VCaP (cell line): Measurements from ENCODE around the gene DCHS1.

ENCODE experiments used
- H3K27ac ChIP-seq: fragments of 450-650 bp; 2 replicates; pipeline ENCODE4 v1.5.1; 2017
- CTCF ChIP-seq: fragments of 450-650 bp; conservative IDR thresholded peaks from 2 replicates; pipeline ENCODE4 v1.5.1; 2017; ENCODE audit warnings: mild to moderate bottlenecking, moderate library complexity

The DCHS1 gene

DNA sequence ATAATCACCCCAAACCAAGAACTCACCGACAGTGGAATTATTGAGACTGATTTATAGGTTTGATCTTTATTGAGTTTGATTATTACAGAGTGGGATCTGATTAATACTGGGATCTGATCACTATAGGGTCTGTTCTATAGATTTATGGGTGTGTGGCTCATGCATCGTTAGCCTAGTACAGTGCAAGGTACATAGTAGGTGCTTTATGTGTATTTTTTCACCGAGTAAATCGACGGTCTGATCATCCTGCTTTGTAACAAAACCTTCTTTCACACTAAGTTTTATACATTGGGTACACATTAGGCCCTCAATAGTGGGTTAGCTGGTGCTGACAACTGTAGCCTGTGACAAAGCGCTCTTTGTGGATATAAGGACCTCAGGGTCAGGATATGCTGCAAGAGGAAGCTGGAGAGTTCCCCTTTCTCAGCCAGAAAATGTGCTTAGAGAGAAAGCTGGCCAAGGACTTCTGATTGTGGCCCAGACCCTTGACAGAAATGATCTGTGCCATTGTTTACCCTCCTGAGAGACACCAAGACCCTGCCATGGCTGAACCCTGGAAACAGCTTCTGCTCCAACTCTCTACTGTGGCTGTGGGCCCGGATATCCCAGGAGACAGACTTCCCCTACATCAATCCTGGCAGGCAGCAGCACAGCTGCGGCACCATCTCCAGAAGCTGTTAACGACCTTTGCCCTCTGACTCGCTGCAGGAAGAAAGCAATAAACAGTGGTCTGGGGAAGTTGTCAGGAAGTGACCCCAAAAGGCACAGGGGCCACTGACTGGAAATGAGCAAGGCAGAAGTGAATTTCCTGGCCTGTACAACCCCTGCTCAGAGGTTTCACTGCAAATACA lies 20.3 kb downstream of the DCHS1 start:
- no peak for TF ChIP-seq CTCF
- H3K27ac ChIP-seq = no peak overlapping the region

GRCh38 chr11:6634534-6634933 lies 21.1 kb downstream of the DCHS1 start:
- H3K27ac ChIP-seq = no peak overlapping the region
- no peak for TF ChIP-seq CTCF

GRCh38 chr11:6633422-6634408 lies 21.9 kb downstream of the DCHS1 start:
- no peak for TF ChIP-seq CTCF
- no peak overlapping the region for H3K27ac ChIP-seq

DNA sequence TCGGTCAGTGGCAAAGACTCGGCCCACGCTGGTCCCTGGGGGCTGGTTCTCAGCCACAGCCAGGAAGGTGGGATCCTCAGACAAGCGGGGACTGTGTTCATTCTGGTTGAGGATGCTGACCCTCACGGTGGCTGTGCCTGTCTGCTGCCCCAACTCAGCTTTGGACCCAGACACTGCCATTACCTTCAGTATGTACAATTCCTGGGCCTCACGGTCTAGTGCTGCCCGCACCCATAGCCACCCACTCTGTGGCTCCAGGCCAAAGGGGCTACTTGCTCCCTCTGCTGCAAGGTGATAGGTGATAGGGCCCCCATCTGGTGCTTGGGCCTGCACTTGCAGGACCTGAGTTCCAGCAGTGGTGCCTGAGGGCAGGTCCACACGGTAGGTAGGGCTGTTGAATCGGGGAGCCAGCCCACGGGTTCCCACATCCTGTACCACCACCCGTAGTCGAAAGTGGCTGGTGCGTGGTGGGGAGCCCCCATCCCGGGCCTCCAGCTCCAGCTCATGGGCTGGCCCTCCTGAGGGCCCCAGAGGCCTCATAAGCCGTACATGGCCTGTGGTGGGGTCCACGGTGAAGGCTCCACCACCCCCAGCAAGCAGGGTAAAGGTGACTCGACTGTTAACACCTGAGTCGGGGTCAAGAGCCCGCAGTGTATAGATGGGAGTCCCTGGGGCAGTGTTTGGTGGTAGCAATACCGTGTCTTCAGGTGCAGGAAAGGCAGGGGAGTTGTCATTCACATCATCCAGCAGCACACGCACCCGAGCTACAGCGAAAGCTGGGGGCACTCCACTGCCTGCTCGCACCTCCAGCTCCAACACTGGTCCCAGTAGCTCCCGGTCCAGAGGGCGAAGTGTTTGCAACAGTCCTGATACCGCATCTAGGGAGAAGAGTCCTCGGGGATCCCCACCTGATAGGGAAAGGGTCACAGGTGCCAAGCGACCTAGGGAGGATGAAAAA lies 23.2 kb downstream of the DCHS1 start:
- no peak overlapping the region for H3K27ac ChIP-seq
- TF ChIP-seq CTCF = no peak

DNA sequence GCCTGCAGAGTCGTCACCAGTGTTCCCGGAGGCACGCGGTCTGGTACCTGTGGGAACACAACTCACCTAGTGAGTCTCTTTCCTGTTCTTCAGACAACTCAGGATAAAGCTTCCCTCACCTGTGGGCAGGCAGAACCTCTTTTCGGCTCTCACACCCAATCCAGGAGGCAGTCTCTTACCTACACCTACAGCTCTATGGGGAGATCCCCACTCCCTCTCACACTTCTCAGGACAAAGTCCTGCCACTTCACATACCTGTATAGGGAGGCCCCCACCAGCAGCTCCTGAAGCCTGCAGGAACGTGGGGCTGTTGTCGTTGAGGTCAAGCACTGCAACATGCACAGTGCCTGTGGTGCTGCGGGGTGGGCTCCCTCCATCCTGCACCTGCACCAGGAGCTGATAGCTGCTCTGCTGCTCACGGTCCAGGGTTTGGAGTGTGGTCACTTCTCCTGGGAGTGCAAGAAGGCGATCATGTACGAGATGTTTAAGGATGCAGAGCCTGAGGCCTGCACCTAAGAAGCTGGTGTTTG lies 24.2 kb downstream of the DCHS1 start:
- TF ChIP-seq CTCF = no peak
- no peak overlapping the region for H3K27ac ChIP-seq

- no peak for TF ChIP-seq CTCF
- H3K27ac ChIP-seq = peak overlapping the region; percentile 19; the same call in 1 of the 2 replicates
These were observed 24.8 kb downstream of the DCHS1 start for GRCh38 chr11:6630632-6631291.
